ENCODE results near the gene POU2AF1.

POU2AF1 gene

DNA sequence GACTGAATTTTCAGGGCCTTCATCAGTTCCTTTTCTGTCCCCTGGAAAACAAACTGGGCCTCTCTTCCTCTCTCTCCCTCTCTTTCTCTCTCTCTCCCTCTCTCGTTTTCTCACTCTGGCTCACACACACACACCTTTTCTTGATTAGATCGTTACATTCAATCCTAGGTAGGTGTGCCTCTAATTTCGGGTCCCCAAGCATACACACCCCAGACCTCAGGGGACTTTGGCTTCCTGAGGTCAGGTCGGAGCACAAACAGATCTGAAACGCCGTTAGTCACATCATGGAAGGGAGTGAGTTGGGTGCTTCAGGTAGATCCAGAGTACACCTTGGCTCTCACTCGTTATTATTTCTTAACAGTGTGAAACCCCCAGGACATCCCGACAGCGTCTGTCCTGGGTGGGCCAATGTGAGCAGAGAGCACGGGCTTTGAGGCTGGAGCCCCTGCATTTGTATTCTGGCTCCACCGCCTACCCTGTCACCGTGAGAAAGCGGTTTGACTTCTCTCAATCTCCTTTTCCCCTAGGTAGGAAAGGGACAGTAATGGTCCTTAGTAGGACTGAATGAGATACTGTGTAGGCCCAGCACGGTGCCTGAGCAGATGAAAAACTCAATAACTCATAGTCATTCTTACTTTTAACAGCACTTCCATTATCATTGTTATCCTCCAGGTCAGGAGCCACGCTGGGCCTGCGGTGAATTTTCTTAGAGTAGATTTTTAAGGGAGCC, 37.3 kb upstream of the POU2AF1 start:
- no peak for DNase-seq
- no peak for TF ChIP-seq POLR2A (IDR thresholded peaks at IDR 0.05; ENCODE audit: low read length)
- TF ChIP-seq GATA1 (IDR thresholded peaks at IDR 0.05; ENCODE audit: low read depth, low read length): no peak

DNA sequence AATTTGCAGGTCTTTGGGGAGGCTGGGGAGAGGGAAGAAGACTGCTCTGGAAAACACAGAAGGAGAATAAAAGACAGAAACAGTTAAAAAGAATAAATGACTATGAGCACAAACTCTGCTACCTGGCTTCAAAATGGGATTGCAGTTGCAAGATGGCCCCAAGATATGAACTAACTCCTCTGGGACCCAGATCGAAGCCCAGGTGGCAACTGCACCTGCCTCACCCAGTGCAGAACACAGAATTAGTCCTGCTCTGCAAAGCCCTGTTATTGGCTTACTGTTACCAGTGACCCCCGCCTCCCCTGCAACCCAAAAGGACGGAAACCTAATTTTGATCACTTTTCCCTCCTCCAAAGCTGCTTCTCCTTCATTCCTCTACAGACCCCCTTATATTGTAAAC, 35.9 kb upstream of the POU2AF1 start:
- TF ChIP-seq GATA1 (IDR thresholded peaks at IDR 0.05; ENCODE audit: low read depth, low read length) (no peak), POLR2A (IDR thresholded peaks at IDR 0.05; ENCODE audit: low read length) (no peak)
- no peak for DNase-seq

DNA sequence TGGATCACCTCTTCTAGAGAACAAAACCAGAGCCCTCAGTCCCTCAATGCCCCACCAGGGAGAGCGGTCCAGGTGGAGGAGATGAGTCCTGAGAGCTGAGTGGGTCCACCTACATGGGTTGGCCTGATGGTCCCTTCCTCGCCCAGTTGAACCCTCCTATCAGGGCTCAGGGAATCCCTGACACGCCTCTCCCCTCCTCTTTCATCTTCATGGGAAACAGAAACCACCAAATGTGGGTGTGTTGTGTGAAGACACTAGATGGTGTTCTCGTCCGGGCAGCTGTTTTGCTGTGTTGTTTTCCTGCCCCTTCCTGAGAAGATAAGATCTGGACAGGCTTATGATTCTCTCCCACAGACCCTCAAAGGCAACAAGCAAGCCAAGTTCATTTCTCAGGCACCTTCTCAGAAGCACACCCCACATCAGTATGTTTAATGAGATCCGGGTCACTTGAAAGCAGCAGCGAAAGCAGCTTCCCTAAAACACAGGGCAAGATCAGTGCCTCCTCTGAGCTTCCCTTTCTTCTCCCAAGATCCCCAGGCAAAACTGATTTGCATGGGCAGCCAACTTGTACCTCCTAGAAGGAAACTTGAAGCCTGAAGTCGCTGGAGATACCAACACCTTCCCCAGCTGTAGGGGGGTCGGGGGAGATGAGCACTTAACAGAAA, 35.3 kb upstream of the POU2AF1 start:
- TF ChIP-seq GATA1 (IDR thresholded peaks at IDR 0.05; ENCODE audit: low read depth, low read length): no peak
- TF ChIP-seq POLR2A (IDR thresholded peaks at IDR 0.05; ENCODE audit: low read length): no peak
- DNase-seq: no peak

GRCh38 chr11:111413849-111414248, 34.8 kb upstream of the POU2AF1 start:
- no peak for DNase-seq
- TF ChIP-seq POLR2A (IDR thresholded peaks at IDR 0.05; ENCODE audit: low read length): no peak
- TF ChIP-seq GATA1 (IDR thresholded peaks at IDR 0.05; ENCODE audit: low read depth, low read length): no peak

- TF ChIP-seq GATA1 (IDR thresholded peaks at IDR 0.05; ENCODE audit: low read depth, low read length) (no peak), POLR2A (IDR thresholded peaks at IDR 0.05; ENCODE audit: low read length) (no peak)
- DNase-seq: no peak
Measured at GRCh38 chr11:111412293-111412692, 33.2 kb upstream of the POU2AF1 start.

- no peak for DNase-seq
- TF ChIP-seq GATA1 (IDR thresholded peaks at IDR 0.05; ENCODE audit: low read depth, low read length) (no peak), POLR2A (IDR thresholded peaks at IDR 0.05; ENCODE audit: low read length) (no peak)
Measured at GRCh38 chr11:111411456-111411855, 32.4 kb upstream of the POU2AF1 start.

DNA sequence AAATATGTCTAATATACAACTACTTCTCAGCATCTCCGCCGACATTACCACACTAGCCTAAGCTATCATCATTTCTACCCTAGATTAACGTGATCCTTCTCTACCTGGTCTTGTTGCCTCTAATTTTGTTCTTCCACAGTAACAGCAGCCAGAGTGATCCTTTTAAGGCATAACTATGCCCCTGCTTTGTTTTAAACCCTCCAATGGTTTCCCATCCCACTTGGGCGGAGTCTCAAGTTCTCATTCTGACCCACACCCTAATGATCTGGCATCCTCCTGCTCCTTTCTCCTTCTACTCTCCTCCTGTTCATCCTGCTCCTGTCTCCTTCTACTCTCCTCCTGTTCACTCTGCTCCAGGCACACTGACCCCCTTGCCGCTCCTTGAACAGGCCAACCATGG, 31.9 kb upstream of the POU2AF1 start:
- no peak for TF ChIP-seq POLR2A (IDR thresholded peaks at IDR 0.05; ENCODE audit: low read length)
- no peak for TF ChIP-seq GATA1 (IDR thresholded peaks at IDR 0.05; ENCODE audit: low read depth, low read length)
- no peak for DNase-seq

DNA sequence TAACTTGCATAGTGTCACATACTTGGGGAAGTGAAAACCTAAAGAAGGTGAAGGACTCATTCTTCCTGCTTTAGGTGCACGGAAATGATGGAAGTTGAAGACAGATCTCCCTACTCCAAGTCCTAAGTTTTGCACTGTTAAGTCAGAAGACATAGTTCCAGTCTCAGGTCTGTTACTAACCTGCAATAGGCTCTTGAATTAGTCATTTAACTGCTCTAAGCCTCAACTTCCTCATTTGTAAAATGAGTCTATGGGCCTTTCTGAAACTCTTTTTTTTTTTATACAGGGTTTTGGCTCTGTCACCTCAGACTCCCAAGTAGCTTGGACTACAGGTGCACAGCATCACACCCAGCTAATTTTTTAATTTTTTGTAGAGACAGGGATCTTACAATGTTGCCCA, 30.8 kb upstream of the POU2AF1 start:
- TF ChIP-seq POLR2A (IDR thresholded peaks at IDR 0.05; ENCODE audit: low read length) (no peak), GATA1 (IDR thresholded peaks at IDR 0.05; ENCODE audit: low read depth, low read length) (no peak)
- DNase-seq: no peak

DNA sequence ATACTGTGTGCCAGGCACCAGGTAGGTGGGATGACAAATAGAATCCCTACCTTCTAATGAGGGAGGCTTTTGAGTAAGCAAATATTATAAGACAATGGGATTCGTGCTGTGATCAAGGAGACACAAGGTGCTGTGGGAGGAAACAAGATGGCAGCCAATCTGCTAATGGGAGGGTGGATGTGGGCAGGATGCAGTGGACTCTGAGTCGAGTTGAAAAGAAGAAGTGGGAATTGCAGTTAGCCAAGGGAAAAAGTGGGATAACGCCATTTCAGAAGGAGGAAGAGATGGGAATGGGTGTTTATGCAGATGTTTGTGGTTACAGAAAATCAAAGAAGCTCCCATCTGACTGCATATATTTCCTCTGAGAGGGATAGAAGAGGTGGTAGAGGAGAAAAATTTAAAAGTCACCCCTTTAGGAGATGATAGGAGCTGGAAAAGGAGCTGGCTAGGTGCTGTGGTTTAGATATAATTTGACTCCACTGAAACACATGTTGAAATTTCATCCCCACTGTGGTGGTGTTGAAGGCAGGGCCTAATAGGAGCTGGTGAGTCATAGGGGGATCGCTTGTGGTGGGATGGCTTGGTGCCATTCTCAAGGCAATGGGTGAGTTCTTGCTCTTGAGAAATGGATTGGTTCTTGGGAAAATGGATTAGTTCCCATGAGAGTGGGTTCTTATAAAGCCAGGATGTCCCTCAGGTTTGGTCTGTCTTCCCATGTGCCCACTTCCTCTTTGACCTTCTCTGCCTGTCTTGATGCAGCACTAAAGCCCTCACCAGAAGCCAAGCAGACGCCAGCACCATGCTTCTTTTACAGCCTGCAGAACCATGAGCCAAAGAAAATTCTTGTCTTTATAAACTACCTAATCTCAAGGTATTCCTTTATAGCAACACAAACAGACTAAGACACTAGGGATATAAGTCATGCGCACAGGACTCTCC, 30.0 kb upstream of the POU2AF1 start:
- no peak for TF ChIP-seq POLR2A (IDR thresholded peaks at IDR 0.05; ENCODE audit: low read length)
- no peak for TF ChIP-seq GATA1 (IDR thresholded peaks at IDR 0.05; ENCODE audit: low read depth, low read length)
- DNase-seq: no peak

DNA sequence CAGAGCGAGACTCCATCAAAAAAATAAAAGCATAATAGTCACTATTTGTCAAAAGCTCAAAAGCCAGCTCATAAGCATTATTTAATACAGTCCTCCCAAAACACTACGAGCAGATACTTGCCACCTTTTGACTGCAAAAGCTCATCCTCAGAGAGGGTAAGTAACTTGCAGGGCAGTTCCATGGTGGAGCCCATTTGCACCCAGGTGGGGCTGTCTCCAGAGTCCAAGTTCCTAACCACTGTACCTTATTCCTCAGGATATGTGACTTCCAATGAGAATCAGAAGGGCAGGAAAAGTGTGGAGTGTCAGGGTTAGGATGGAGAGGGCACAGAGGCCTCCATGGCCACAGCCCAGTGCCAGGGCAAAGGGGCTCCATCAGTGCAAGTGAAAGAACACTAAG, 28.6 kb upstream of the POU2AF1 start:
- no peak for DNase-seq
- no peak for TF ChIP-seq POLR2A (IDR thresholded peaks at IDR 0.05; ENCODE audit: low read length)
- TF ChIP-seq GATA1 (IDR thresholded peaks at IDR 0.05; ENCODE audit: low read depth, low read length): no peak

DNA sequence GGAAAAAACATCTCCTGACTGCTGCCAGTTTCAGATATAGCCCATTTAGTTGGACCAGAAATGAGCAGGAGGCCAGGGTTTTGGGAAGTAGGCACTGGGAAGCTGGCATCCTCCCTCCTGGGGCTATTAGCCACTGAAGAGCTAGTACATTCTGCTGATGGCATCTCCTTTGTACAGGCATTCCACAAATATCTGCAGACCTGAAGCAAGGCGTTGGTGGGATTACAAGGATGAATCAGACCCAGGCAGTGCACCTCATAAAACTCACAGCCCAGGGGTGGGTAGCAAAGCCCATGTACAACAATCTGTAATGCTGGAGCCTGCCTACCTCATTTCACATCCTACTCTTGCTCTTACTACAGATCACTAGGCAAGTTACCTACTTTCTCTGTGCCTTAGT, 27.5 kb upstream of the POU2AF1 start:
- TF ChIP-seq POLR2A (IDR thresholded peaks at IDR 0.05; ENCODE audit: low read length): no peak
- TF ChIP-seq GATA1 (IDR thresholded peaks at IDR 0.05; ENCODE audit: low read depth, low read length): no peak
- no peak for DNase-seq

DNA sequence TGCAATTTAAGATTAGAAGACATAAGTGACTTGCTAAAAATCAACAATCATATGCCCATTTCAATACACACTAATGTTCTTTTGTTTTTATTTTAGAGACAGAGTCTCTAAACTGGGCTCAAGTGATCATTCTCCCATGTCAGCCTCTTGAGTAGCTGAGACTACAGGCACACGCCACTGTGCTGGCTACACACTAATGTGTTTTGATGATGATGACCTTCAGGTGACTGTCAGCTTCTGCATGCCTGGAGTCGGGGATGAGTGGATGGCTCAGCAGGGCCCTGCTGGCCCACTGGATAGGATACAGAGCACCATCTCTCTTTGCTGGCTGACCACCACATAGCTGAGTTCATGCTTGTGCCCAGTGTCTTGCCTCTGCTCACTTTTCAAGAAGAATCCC, 27.0 kb upstream of the POU2AF1 start:
- TF ChIP-seq GATA1 (IDR thresholded peaks at IDR 0.05; ENCODE audit: low read depth, low read length) (no peak), POLR2A (IDR thresholded peaks at IDR 0.05; ENCODE audit: low read length) (no peak)

GRCh38 chr11:111405551-111405950, 26.5 kb upstream of the POU2AF1 start:
- no peak for DNase-seq
- no peak for TF ChIP-seq GATA1 (IDR thresholded peaks at IDR 0.05; ENCODE audit: low read depth, low read length)
- TF ChIP-seq POLR2A (IDR thresholded peaks at IDR 0.05; ENCODE audit: low read length): no peak

More for the DNA sequence above, 27.0 kb upstream of the POU2AF1 start:
- DNase-seq: no peak
